ENCODE results near the gene SEMA6D.

- no peak for TF ChIP-seq EZH2 (IDR thresholded peaks at IDR 0.05; ENCODE audit: low read length)
- no peak for TF ChIP-seq CTCF (optimal IDR thresholded peaks at IDR 0.05 in 1 of 3, IDR thresholded peaks at IDR 0.05 in 1 of 3, conservative IDR thresholded peaks at IDR 0.05 in 1 of 3; ENCODE audit: extremely low read depth in 1 of 3, insufficient read depth in 2 of 3, low read length in 3 of 3)
These were observed 8.6 kb downstream of the SEMA6D start for GRCh38 chr15:47725906-47726305.
